Eye (tissue), 1 donor: ENCODE results near the gene CARMIL1.

Experiments used
- DNase-seq: peaks from one replicate; pipeline ENCODE4 v3.0.0-alpha.2; 2015

Gene CARMIL1

DNA sequence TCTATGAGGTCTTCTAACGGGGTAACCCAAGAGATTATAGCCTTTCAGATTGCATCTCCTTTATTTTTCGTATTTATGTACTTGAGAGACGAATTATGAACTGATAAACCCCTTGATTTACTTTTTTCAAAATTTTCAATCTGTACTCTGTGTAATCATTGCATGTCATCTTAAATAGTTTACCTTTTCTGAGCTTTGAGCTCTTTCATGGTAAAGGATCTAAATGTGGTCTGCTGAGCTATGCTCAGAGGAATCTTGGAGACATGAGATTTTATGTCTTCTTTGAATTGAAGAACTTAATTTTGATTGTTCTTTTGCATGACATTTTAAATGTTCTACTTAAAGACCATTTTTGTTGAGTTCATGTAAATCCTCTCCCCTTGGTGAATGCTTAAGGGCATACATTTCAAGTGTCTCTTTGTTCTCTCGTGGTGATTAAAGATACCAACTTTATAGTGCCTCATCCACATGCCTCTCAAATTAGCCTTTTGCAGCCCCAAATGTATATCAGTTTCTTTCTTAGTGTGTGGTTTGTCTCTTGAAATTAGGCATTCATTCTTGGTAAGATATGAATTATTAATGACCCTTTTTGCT lies 256.6 kb downstream of the CARMIL1 start:
- no peak for DNase-seq

DNA sequence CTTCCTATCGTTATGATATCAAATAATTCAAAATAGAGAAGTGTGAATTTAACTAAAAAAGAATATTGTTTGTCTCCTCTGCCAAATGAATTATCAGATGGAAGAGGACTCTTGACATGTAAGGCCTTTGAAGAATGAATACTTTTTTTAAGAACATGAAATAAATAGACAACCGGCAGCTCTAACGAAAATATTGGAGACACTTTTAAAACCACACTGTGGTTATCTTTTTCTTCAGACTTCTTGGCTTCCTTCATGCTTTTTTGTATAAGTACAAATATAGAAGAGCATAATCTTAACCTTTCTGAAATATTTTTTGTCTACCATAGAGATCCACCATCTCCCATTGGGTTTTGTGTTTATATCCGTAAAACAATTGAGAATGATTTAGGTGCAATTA lies 257.6 kb downstream of the CARMIL1 start:
- DNase-seq: no peak

DNA sequence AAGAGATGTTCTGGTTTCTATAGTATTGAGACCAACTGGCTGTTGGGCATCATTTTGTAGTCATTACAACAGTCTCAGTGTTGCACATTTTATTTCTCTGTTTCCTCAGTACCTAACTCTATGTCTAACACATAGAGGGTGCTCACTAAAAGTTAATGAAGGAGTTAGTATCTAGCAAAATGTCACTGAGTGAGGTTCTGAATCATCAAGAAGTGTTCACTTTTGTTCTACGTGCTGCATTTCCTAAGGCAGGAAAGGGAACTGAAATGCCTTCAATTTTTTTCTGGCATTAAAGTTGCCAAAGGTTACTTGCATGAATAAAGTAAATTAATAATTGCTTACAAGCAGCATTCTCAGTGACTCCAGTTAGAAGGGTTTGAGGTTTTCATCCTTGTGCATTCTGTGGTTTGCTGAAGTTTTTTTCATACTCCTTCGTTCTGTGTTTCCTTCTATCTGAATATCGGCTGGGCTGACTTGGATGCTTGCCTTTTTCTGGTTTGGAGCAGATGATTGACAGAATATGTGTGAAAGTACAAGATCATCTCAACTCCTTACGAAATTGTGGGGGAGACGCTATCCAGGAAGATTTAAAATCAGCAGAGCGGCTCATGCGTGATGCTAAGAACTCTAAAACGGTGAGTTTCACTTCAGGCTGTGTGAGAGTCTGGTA lies 258.3 kb downstream of the CARMIL1 start:
- no peak for DNase-seq

DNA sequence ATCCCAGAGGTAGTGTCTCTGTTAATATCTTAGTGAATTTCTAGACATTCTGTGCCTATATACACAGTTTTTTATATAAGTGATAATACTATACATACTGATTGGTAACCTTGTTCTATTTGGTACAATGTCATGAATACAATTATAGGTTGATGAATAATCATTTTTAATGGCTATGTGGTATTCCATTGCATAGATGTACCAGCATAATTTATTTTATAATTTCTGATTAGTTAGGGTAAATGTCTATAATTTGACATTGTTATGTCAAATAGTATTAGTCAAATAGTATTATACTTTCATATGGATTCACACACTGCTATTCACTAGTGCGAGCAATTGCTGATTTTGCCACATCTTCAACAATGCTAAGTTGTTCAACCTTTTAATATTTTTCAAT lies 262.1 kb downstream of the CARMIL1 start:
- no peak for DNase-seq

DNA sequence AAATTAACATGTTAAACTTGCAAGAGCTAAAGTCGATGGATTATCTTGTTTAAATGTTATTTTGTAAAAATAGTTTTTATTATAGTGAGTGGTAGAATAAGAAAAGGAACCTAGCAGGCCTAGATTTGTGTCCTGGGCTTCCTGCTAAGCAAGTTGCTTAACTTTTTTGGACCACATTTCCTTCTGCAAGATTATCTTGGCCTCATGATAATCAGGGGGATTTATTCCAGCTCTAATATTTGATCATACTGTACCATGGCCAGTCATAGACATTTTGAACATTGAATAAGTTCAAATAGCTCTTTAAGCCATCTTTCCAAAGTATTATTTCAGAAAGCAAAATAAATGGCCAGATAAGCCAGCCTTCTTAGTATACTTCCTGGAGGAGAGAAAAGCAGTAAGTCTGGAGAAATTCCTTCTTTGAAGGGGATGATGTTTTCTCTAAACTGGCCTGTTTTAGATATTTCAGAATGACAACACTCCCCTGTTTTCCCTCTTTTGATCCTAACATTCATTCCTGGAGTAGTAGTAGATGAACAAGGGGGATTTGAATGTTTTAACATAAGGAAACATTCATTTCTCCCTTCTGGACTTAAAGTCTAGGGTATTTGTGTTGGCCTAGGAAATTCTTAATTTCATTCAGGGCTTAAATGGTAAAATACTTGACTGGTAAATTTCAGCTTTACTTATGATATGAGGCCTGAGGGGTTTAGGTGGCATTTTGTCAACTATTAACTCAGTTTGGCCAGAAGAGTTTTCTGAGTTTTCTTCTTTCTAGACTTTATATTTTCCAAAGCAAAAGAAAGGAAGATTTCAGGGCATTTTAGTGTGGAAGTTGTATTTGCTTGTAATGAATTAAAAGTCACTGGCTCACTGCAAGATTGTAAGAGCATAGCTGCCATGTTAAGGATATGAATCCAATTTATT lies 264.1 kb downstream of the CARMIL1 start:
- DNase-seq: peak; percentile 25

DNA sequence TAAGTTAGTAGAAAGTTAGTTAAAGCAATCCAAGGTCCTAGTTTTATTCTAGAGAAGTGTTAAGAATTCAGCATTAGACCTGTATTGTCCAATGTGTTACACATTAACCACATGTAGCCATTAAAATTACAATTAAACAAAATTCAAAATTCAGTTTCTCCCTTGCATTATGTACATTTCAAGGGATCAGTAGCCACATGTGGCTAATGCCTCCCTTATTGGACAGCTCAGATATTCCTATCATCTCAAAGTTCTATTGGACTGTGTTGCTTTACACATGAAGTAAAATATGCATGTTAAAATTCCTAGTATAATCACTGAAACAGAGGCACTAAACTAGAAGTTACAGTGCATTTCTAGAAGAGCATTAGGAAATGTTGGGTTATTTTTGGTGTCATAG lies 265.7 kb downstream of the CARMIL1 start:
- no peak for DNase-seq

DNA sequence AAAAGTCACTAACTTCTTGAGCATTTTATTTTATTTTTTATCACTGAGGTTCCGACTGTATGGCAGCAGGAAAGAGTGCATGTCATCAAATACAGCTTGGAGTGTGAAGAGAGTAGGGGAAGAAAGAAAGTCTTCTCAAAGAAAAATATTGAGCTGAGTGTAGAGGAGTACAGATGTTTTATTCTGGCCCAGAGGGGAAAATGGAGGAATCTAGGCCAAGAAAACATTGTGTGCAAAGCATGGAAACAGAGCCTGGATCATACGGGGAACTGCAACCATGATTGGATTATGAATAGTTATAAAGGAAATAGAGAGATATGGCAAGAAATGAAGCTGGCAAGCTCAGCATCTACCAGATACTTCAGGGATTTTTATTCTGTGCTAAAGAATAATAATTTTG lies 268.6 kb downstream of the CARMIL1 start:
- peak; percentile 13 for DNase-seq

DNA sequence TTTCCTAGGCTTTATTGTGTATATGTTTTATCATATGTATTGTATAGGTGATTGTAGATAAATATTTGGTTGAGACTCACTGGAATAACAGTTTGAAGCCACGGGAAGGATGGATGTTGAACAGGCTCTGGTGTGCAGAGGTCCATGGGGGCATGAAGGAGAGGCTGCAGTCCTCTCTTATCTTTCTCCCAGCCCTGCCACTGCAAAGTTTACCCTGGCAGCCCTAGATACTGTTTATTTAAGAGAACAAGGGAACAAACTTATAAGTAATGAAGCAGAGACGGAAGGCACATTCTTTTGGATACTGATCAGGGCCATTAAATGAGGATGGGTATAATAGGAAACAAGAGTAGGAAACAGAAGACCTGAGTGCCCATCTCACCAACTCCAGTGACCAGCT lies 269.3 kb downstream of the CARMIL1 start:
- no peak for DNase-seq

DNA sequence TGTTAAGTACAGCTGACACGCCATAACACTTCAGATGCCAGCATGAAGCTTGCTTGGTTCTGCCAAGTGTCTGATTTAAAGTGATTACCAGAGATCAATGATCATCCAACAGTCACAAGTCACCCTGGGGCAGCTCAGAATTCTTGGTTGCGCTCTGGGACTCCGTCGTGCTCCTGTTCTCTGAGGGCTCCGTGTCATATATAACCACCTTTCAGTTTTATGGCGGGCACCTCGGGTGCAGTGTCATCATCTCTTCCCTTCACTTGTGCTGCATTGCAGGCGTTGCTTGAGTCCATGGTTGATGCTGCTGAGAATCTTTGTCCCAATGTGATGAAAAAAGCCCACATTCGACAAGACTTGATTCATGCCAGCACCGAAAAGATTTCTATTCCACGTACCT lies 271.5 kb downstream of the CARMIL1 start:
- DNase-seq: no peak

DNA sequence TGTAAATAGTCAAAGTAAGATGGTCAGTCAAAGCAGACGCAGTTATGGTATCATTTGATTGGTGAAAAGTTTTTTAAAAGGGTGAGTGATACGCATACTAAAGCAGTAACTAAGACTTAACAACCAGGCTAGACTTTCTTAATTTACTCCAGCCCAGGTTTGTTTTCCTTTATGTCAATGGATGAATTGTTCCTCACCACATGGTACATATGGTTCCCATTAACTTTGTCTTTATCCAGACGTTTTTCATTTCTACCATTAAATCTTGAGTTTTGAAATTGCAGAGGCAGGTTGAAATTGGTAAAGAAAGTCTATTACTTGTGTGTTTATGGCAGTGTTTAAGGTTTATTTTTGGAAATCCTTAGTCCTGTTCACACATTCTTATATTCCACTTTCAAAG lies 274.3 kb downstream of the CARMIL1 start:
- DNase-seq: peak; percentile 38

DNA sequence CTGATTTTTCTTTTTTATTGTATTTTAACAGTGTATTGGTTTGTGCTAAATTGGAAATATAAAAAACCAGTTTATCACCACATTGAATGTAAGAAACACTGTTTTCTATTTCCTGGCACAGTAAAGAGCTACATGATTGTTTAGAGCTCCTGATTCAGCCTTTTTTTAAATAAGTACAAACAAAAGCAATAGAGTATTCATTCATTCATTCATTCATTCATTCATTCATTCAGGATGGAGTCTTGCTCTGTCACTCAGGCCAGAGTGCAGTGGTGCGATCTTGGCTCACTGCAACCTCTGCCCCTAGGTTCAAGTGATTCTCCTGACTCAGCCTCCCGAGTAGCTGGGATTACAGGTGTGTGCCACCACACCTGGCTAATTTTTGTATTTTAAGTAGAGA lies 276.0 kb downstream of the CARMIL1 start:
- no peak for DNase-seq

DNA sequence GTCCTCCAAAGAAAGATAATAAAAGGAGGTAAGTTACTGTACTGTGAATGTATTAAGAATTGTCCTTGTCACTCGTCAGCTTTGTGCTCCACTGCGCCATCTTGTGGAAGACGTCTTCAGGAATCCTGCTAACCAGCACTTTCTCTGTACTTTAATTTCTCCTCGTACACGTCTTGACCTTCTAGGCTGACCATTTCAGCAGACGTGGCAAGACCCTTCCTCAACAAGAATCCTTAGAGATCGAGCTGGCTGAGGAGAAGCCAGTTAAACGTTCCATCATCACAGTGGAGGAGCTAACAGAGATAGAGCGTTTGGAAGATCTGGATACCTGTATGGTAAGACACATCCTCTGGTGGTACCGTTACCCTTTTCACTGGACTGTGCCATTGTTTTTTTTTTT lies 277.3 kb downstream of the CARMIL1 start:
- DNase-seq: peak; percentile 90

DNA sequence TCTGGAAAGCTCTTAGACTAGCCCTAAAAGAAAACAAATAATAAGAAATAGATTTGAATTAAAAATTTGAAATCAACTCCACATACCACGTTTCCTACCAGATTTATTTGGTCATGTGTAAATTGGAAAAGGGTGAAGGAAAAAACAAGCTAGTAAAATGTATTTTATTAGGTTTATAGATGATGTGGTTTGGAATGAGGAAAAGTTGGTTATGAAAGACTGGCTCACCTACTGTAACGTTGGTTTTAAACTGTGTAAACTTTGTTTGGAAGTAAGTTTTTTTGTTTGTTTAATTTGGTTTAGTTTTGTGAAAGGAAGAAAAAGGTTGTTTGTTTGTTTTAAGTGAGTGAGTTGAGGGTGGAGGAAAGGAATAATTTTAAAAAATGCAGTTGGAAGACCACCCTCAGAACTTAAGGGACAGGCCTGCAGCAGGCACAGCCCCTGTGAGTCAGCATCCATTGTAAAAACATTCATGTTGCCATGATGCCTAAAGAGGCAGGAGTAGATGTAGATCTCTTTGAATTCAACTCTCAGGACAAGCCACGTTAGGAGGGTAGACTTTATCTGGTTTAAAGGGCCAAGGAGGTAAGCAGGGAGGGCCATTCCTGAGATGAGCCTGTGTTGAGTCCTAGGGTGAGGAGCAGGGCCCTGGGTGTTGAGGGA lies 279.1 kb downstream of the CARMIL1 start:
- no peak for DNase-seq

DNA sequence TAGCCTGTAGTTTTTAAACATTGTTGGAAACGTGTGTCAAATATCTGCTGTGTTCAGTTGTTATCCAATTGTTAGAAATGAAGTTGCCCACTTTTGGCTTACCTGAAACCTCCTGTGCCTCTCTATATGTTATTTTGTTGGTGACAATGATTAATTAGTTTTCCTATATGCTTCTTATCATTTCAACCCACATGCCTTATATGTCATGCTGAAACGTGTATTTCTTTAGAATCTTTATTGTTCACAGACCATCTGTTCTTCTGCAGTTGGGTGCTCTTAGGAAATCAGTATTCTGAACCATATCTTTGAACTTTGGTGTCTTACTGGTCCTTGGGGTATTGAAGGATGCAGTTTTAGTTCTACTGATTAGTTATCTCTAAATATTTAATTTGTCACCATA lies 281.7 kb downstream of the CARMIL1 start:
- DNase-seq: no peak

DNA sequence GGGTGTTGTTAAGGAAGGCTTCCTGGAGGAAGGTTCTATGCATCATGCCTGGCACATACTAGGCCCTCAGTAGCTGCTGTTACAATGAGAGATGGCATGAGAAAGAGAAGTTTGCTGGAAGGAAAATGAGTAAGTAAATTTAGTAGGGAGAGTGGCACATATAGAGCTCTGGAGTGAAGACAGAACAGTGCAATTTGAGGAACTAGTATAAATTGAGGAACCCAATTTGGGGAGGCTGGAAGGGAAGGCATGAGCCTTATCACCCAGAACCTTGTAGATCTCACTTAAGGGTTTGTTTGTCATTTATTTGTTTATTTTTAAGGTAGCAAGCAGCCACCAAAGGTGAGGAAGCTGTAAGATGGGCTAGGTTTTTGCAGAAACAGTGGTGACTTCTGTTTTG lies 285.8 kb downstream of the CARMIL1 start:
- no peak for DNase-seq

DNA sequence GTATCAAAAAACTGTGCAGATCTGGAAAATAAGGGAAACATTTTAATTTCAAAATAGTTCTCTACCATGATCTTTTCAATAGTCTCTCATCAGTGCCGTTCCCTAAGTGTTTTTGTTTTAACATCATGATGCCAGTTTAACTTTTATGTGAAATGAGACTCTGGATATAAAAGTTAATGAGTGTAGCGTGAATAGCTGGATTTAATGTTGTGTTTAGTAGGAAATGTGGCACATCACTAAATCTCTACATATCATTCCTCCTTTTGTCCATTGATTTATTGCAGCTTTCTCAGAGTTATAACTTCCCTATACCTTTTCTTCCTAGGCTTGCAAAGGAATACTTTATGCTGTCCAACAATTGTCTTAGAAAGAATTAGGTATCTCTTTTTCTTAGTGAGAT lies 291.4 kb downstream of the CARMIL1 start:
- no peak for DNase-seq

DNA sequence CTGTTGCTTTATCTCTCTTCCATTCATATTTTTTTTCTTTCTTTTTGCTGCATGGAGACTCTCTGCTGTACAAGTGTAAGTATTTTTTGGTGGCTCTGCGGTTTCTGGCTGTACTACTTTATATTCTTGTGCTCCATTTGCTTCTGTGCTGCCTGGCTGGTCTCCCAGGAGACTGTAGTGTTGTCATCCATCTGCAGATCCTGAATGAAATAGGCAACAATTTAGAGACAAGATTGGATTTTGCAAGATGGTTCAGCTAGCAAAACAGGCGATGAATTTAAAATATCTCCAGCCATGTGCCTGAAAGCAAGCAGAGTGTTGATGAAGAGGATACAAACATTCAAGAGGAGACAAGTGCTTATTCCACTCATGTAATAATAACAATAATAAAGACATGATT lies 297.7 kb downstream of the CARMIL1 start:
- no peak for DNase-seq

DNA sequence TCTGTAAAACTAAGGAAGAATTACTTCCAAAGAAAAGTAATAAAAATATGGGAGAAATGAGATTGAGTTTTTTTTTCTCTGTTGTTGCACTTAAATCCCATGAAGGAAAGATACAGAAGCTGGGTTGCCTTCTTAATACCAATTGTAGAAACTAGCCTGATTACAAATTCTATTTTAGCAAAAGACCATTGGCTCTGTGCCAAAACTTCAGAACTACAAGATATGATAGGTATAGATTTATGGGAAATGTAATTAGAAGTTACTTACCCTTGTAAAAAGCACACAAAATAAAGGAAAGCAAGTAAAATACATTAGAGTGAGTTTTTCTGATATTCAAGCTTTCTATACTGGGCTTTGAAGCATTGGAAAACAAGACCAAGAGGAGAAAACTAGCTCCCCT lies 299.4 kb downstream of the CARMIL1 start:
- no peak for DNase-seq

DNA sequence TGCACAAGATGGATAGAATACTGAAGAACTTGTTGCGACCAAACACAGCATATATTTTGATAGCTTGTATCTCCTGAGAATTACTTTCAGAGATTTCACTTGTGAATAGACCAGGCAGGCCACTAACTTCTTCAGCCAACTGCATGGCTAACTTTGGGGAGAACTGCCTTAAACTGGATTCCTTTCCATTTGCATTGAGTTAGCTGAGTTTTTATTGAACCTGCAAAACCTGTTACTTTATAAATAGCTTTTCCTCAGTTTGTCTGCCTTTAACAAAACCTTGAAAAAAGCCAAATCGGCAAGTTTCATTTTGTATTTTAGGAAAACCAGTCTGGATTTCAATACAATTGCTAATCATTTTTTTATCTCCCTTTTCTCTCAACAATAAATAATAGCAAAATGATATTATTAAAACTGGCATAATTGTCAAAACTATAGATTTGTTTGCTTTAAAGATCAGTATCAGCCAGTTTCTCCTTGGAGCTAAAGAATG lies 300.3 kb downstream of the CARMIL1 start:
- DNase-seq: no peak

DNA sequence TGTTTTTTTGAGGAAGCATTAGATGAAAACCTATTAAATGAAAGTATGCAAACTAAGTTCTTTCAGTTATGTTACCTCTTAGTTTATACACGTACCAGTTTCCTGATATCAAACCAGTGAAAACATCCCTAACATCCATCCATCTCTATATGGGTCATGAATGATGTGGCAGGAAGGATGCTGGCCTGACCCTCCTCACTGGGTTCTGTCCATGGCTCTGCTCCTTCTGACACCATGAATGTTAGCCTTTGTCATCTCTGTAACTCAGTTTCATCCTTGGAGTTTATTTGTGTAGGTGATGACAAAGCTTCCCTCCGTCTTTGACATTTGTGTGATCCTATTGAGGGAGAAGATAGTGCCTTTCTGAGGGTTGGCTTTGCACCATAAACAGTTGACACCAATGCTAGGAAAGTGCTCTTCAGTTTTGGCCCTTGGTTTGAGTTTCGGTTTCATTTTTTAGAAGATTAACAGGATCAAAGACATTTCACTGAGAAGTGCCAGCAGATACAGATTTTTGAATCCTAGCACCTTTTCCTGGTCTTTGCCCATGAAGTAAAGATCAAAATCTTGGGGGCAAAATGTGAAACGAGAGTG lies 300.8 kb downstream of the CARMIL1 start:
- DNase-seq: no peak

DNA sequence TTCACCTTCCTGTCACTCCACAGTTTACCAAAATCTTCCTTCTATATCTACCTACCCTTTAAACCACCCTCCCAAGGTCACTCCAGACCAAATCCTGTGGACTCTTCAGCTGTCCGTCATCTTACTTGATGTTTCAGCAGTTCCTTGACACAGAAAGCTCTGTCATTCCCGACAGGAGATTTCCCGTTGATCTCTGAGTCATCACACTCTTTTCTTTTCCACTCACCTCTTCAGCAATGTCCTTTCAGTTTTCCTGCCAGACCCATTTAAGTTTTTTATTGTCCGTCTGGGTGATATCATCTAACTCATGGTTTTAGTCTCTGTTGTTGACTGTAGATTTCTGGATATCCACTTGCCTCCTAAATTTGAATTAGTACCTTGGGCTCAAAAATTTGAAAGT lies 302.9 kb downstream of the CARMIL1 start:
- DNase-seq: no peak

DNA sequence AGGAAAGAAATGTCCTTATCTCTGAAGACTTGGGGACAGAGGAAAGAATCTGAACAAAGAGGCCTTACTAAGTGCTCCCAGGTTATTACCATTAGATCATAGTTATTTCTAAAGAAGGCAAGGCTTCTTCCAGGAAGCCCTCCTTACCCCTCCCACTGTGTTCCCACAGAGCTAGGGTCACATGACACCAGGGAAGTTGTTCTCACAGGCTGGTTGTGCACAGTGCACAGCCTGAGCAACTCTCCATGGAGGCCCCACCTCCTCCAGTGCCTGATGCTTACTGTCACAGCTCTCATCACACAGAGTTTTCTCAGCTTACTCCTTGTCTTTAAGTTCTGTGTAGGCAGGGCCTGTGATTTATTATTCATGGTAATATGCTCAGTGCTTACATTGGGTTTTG lies 303.9 kb downstream of the CARMIL1 start:
- DNase-seq: no peak

DNA sequence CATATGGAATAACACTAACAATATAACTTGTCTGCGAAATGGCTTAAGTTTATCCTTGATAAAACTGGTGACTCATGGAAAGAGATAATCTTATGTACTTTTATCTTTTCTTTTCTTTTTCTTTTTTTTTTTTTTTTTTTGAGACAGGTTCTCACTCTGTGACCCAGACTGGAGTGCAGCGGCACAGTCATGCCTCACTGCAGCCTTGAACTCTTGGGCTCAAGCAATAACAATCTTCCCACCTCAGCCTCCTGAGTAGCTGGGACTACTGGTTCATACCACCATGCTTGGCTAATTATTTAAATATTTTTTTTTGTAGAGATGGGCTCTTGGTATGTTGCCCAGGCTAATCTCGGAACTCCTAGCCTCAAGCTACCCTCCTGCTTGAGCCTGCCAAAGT lies 304.7 kb downstream of the CARMIL1 start:
- no peak for DNase-seq
